HG03064 (cell line): Measurements from ENCODE around the gene CDH18.

Experiments used
- ATAC-seq: cut with Tn5 transposase; IDR thresholded peaks from one replicate; pipeline ENCODE4 v1.9.1; 2021; ENCODE audit warnings: low read depth; ENCODE audit not compliant: unreplicated experiment

CDH18 gene

DNA sequence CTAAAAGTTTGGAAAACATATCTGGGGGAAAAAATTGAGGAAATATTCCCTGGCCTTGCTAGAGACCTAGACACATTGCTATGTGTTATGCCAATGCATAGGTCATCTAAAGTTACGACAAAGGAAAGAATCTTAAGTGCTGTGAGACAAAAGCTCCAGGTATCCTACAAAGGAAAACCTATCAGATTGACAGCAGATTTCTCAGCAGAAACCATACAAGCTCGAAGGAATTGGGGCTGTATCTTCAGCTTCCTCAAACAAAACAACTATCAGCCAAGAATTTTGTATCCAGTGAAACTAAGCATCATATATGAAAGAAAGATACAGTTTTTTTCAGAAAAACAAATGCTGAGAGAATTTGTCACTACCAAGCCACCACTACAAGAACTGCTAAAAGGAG is 234.4 kb downstream of the CDH18 start:
- ATAC-seq = no peak

- ATAC-seq = no peak
Measured at GRCh38 chr5:19751326-19751725, 236.7 kb downstream of the CDH18 start.

- no peak for ATAC-seq
Measured at GRCh38 chr5:19745247-19745646, 242.8 kb downstream of the CDH18 start.

DNA sequence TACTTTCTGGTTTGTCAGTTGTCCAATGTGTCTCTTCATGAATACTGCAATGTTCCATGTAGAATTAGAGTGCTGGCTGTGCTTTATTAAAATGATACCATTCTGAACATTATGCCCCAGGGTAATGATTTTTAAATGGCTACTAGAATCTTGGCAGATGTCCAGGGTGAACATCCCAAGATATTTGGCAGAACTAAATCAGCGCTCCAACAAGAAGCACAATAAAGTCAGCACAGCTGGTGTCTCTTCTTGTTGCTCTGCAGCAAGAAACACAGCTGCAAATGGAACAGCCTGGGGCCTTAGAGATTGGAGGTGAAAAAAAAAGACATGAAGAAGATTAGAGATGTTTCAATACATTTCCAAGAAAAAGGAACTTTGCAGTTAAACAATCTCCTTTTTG is 248.3 kb downstream of the CDH18 start:
- no peak for ATAC-seq

DNA sequence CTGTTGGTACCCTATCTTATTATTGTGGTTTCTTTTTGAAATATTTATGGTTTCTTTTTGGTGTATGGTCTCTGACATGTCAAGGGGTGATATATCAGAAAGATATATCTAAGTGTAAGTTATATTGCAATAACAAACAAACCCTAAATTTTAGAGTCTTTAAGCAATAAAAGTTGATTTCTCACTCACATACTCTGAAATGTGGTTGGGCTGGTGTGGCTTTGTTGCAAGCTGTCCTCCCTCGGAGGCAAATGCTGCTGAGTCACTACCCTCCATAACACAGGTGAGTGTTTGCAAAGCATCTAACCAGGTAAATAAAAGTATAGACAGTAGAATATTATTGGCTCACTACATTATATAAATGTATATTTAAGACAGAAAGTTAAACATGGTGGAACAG is 253.2 kb downstream of the CDH18 start:
- no peak for ATAC-seq

- ATAC-seq = no peak
Measured at GRCh38 chr5:19733612-19734495, 254.1 kb downstream of the CDH18 start.

GRCh38 chr5:19728571-19728970 is 259.4 kb downstream of the CDH18 start:
- no peak for ATAC-seq

DNA sequence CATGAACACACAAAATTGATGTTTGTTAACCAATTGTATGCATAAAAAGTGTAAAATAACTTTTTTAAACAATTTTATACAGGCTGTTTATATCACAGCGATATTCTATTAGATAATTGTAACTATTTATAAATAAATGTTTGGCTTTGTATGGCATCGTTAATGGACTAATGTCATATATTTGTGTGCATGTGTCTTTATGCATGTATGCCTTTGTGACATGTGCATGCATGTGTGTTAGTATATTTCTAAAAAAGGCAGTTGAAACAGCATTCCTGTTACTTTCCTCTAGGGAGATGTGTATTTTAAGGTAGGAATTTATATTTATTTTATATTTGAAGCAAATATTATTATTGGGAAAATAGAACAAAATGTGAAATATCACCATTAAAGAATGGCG is 268.9 kb downstream of the CDH18 start:
- ATAC-seq = no peak

DNA sequence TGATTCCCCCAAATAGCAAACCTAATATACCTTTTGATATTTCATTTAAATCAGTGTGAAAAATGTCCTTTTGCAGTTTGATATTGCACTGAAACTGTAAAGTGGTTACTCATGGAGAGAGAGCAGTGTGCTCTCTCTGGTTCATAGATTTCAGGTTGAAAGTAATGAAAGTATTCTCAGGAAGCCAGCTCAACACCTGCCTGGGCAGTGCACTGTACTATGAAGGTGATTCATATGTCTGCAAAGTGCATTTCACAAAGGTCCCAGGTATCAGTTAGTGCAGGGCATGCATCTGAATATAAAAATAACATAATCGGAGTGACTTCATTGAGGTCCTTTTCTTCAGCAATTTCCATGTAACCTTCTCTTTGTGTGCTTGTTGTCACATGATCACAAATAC is 274.3 kb downstream of the CDH18 start:
- ATAC-seq = no peak

GRCh38 chr5:19709403-19709802 is 278.6 kb downstream of the CDH18 start:
- no peak for ATAC-seq

GRCh38 chr5:19706776-19707175 is 281.2 kb downstream of the CDH18 start:
- no peak for ATAC-seq

- ATAC-seq = no peak
Measured at GRCh38 chr5:19701731-19702130, 286.3 kb downstream of the CDH18 start.

- ATAC-seq = no peak
Measured at GRCh38 chr5:19694949-19695611, 292.9 kb downstream of the CDH18 start.

DNA sequence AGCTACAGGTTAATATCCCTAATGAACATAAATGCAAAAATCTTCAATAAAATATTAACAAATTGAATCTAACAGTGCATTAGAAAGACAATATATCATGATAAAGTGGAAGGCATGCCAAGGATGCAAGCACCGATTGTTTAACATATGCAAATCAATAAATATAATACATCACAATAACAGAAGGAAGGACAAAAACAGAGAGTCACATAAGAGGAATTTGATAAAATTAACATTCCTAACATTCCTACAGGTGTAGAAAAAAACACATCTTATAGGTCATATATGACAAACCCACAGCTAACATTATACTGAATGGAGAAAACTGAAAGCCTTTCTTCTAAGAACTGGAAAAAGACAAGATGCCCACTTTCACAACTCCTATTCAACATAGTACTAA is 297.0 kb downstream of the CDH18 start:
- ATAC-seq = no peak

- ATAC-seq = no peak
Measured at GRCh38 chr5:19685473-19685872, 302.5 kb downstream of the CDH18 start.

DNA sequence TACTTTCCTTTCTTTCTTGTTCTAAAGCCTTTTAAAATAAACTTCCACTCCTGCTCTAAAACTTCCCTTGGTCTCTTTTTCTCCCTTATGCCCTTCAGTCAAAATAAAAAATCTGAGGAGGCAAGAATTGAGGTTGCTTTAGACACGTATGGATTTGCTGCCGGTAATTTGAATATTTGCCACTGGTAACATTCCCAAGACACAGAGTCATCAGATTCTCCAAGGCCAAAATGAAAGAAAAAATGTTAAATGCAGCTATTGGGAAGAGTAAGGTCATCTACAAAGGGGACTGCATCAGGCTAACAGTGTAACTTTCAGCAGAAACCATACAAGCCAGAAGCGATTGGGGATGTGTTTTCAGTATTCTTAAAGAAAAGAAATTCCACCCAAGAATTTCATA is 311.1 kb downstream of the CDH18 start:
- no peak for ATAC-seq

GRCh38 chr5:19660679-19661078 is 327.3 kb downstream of the CDH18 start:
- ATAC-seq = no peak

- ATAC-seq = no peak
Measured at GRCh38 chr5:19655627-19656026, 332.4 kb downstream of the CDH18 start.

DNA sequence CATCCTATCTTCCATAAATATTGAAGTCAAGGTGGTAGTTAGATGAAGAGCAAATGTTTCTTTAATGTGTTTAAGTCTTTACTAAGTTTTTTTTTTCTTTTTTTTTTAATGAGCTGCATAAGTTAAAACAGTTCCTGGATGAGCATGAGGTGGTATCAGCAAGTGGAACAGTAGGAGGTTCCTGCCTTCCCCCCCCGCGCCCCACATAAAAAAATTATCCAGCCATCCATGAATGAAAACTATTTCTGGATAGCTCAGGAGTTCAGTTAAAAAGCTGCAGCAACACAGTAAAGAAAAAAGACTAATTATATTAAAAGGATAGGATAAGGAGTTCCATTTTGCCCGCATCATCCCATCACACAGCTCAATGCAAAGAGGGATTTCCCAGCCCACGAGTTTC is 349.5 kb downstream of the CDH18 start:
- no peak for ATAC-seq

GRCh38 chr5:19630876-19631275 is 357.1 kb downstream of the CDH18 start:
- ATAC-seq = no peak

DNA sequence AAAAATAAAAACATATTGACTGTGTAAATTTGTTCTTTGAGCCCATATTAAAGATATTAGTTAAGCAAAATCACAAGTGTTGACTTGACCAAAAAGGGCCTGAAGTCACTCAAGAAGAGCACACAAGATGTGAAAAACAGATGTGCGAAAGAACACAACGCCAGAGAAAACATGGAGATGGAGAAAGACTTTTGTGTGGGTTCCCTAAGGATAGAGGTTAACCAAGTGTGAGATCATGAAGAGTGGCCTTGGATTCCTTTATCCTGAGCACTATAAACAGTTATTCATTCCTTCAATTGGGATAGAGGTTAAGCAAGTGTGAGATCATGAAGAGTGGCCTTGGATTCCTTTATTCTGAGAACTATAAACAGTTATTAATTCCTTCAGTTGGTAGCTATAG is 361.8 kb downstream of the CDH18 start:
- no peak for ATAC-seq

- ATAC-seq = no peak
Measured at GRCh38 chr5:19625562-19625961, 362.4 kb downstream of the CDH18 start.
